ENCODE measurements around the gene SLC6A18. TPM values are rescaled to one million over a fixed set of nuclear protein-coding genes. Genes with fewer than 3 reads are reported as not detected.

The SLC6A18 gene
- total RNA-seq, 1 experiment from 2014 or later, result not detected

GRCh38 chr5:1209896-1210776 lies 15.0 kb upstream of the SLC6A18 start:
- no peaks in the 10 kb centered on the region for H3K4me1 ChIP-seq (ENCODE audit: low read length)
- H2AFZ ChIP-seq (ENCODE audit: low read length), result no peak overlapping the region
- no peaks in the 10 kb centered on the region for H4K20me1 ChIP-seq (ENCODE audit: insufficient read depth, low read depth, low read length)
- no peak for DNase-seq
- H3K79me2 ChIP-seq (ENCODE audit: low read length), result no peaks in the 10 kb centered on the region
- H3K9me2 ChIP-seq (replicated peaks; ENCODE audit: insufficient read depth, low read length), result no peaks in the 10 kb centered on the region
- no peak overlapping the region for H3K27ac ChIP-seq (ENCODE audit: low read length)
- no peak overlapping the region for H3K4me3 ChIP-seq (ENCODE audit: low read length)
- no peaks in the 10 kb centered on the region for H3K36me3 ChIP-seq (ENCODE audit: insufficient read depth, low read length)
- H3K9ac ChIP-seq (ENCODE audit: low read length), result no peak overlapping the region
- no peak overlapping the region for H3K4me2 ChIP-seq (ENCODE audit: low read depth, low read length, poor library complexity, severe bottlenecking)
- no peaks in the 10 kb centered on the region for H3K9me3 ChIP-seq (ENCODE audit: low read length)
- no peaks in the 10 kb centered on the region for H3K27me3 ChIP-seq (ENCODE audit: low read length)

GRCh38 chr5:1210832-1211251 lies 14.3 kb upstream of the SLC6A18 start:
- Histone ChIP-seq H2AFZ (ENCODE audit: low read length) (no peak overlapping the region), H3K9me3 (ENCODE audit: low read length) (no peaks in the 10 kb centered on the region), H3K9ac (ENCODE audit: low read length) (no peak overlapping the region), H3K36me3 (ENCODE audit: insufficient read depth, low read length) (no peaks in the 10 kb centered on the region), H3K4me2 (ENCODE audit: low read depth, low read length, poor library complexity, severe bottlenecking) (no peak overlapping the region), H3K27ac (ENCODE audit: low read length) (no peak overlapping the region), H3K79me2 (ENCODE audit: low read length) (no peaks in the 10 kb centered on the region), H4K20me1 (ENCODE audit: insufficient read depth, low read depth, low read length) (no peaks in the 10 kb centered on the region), H3K9me2 (replicated peaks; ENCODE audit: insufficient read depth, low read length) (no peaks in the 10 kb centered on the region), H3K4me1 (ENCODE audit: low read length) (no peaks in the 10 kb centered on the region), H3K4me3 (ENCODE audit: low read length) (no peak overlapping the region), H3K27me3 (ENCODE audit: low read length) (no peaks in the 10 kb centered on the region)
- no peak for DNase-seq

- DNase-seq, result no peak
- H3K4me3 ChIP-seq (ENCODE audit: low read length), result no peak overlapping the region
- no peak overlapping the region for H3K9ac ChIP-seq (ENCODE audit: low read length)
- H3K4me2 ChIP-seq (ENCODE audit: low read depth, low read length, poor library complexity, severe bottlenecking), result no peak overlapping the region
- H3K9me3 ChIP-seq (ENCODE audit: low read length), result no peaks in the 10 kb centered on the region
- H3K79me2 ChIP-seq (ENCODE audit: low read length), result no peaks in the 10 kb centered on the region
- no peaks in the 10 kb centered on the region for H3K27me3 ChIP-seq (ENCODE audit: low read length)
- no peaks in the 10 kb centered on the region for H3K4me1 ChIP-seq (ENCODE audit: low read length)
- no peaks in the 10 kb centered on the region for H3K9me2 ChIP-seq (replicated peaks; ENCODE audit: insufficient read depth, low read length)
- H4K20me1 ChIP-seq (ENCODE audit: insufficient read depth, low read depth, low read length), result no peaks in the 10 kb centered on the region
- H2AFZ ChIP-seq (ENCODE audit: low read length), result no peak overlapping the region
- H3K36me3 ChIP-seq (ENCODE audit: insufficient read depth, low read length), result no peaks in the 10 kb centered on the region
- H3K27ac ChIP-seq (ENCODE audit: low read length), result no peak overlapping the region
Measured at GRCh38 chr5:1211701-1212100, 13.5 kb upstream of the SLC6A18 start.

GRCh38 chr5:1212271-1212670 lies 12.9 kb upstream of the SLC6A18 start:
- Histone ChIP-seq H4K20me1 (ENCODE audit: insufficient read depth, low read depth, low read length) (no peaks in the 10 kb centered on the region), H3K4me2 (ENCODE audit: low read depth, low read length, poor library complexity, severe bottlenecking) (no peak overlapping the region), H3K27me3 (ENCODE audit: low read length) (no peaks in the 10 kb centered on the region), H3K79me2 (ENCODE audit: low read length) (no peaks in the 10 kb centered on the region), H3K36me3 (ENCODE audit: insufficient read depth, low read length) (no peaks in the 10 kb centered on the region), H3K9me2 (replicated peaks; ENCODE audit: insufficient read depth, low read length) (no peaks in the 10 kb centered on the region), H3K9me3 (ENCODE audit: low read length) (no peaks in the 10 kb centered on the region), H3K4me3 (ENCODE audit: low read length) (no peak overlapping the region), H2AFZ (ENCODE audit: low read length) (no peak overlapping the region), H3K27ac (ENCODE audit: low read length) (no peak overlapping the region), H3K4me1 (ENCODE audit: low read length) (no peaks in the 10 kb centered on the region), H3K9ac (ENCODE audit: low read length) (no peak overlapping the region)
- DNase-seq, result no peak

GRCh38 chr5:1212881-1213280 lies 12.3 kb upstream of the SLC6A18 start:
- no peaks in the 10 kb centered on the region for H4K20me1 ChIP-seq (ENCODE audit: insufficient read depth, low read depth, low read length)
- H3K27ac ChIP-seq (ENCODE audit: low read length), result no peak overlapping the region
- H3K4me3 ChIP-seq (ENCODE audit: low read length), result no peak overlapping the region
- H3K9me3 ChIP-seq (ENCODE audit: low read length), result no peaks in the 10 kb centered on the region
- H3K4me1 ChIP-seq (ENCODE audit: low read length), result no peaks in the 10 kb centered on the region
- H2AFZ ChIP-seq (ENCODE audit: low read length), result no peak overlapping the region
- H3K9me2 ChIP-seq (replicated peaks; ENCODE audit: insufficient read depth, low read length), result no peaks in the 10 kb centered on the region
- no peaks in the 10 kb centered on the region for H3K79me2 ChIP-seq (ENCODE audit: low read length)
- no peaks in the 10 kb centered on the region for H3K27me3 ChIP-seq (ENCODE audit: low read length)
- H3K9ac ChIP-seq (ENCODE audit: low read length), result no peak overlapping the region
- DNase-seq, result no peak
- H3K4me2 ChIP-seq (ENCODE audit: low read depth, low read length, poor library complexity, severe bottlenecking), result no peak overlapping the region
- no peaks in the 10 kb centered on the region for H3K36me3 ChIP-seq (ENCODE audit: insufficient read depth, low read length)

GRCh38 chr5:1213508-1214162 lies 11.5 kb upstream of the SLC6A18 start:
- no peaks in the 10 kb centered on the region for H3K36me3 ChIP-seq (ENCODE audit: insufficient read depth, low read length)
- H3K9me3 ChIP-seq (ENCODE audit: low read length), result no peaks in the 10 kb centered on the region
- no peak overlapping the region for H3K27ac ChIP-seq (ENCODE audit: low read length)
- no peak overlapping the region for H3K9ac ChIP-seq (ENCODE audit: low read length)
- DNase-seq, result no peak
- no peaks in the 10 kb centered on the region for H4K20me1 ChIP-seq (ENCODE audit: insufficient read depth, low read depth, low read length)
- no peak overlapping the region for H3K4me2 ChIP-seq (ENCODE audit: low read depth, low read length, poor library complexity, severe bottlenecking)
- no peak overlapping the region for H2AFZ ChIP-seq (ENCODE audit: low read length)
- H3K9me2 ChIP-seq (replicated peaks; ENCODE audit: insufficient read depth, low read length), result no peaks in the 10 kb centered on the region
- H3K4me3 ChIP-seq (ENCODE audit: low read length), result no peak overlapping the region
- no peaks in the 10 kb centered on the region for H3K27me3 ChIP-seq (ENCODE audit: low read length)
- no peaks in the 10 kb centered on the region for H3K79me2 ChIP-seq (ENCODE audit: low read length)
- H3K4me1 ChIP-seq (ENCODE audit: low read length), result no peaks in the 10 kb centered on the region

- Histone ChIP-seq H3K4me2 (ENCODE audit: low read depth, low read length, poor library complexity, severe bottlenecking) (no peak overlapping the region), H4K20me1 (ENCODE audit: insufficient read depth, low read depth, low read length) (no peaks in the 10 kb centered on the region), H3K9ac (ENCODE audit: low read length) (no peak overlapping the region), H3K27me3 (ENCODE audit: low read length) (no peaks in the 10 kb centered on the region), H3K9me2 (replicated peaks; ENCODE audit: insufficient read depth, low read length) (no peaks in the 10 kb centered on the region), H3K27ac (ENCODE audit: low read length) (no peak overlapping the region), H3K4me1 (ENCODE audit: low read length) (no peaks in the 10 kb centered on the region), H3K79me2 (ENCODE audit: low read length) (no peaks in the 10 kb centered on the region), H3K9me3 (ENCODE audit: low read length) (no peaks in the 10 kb centered on the region), H3K4me3 (ENCODE audit: low read length) (no peak overlapping the region), H3K36me3 (ENCODE audit: insufficient read depth, low read length) (no peaks in the 10 kb centered on the region), H2AFZ (ENCODE audit: low read length) (no peak overlapping the region)
- no peak for DNase-seq
Measured at GRCh38 chr5:1214163-1214935, 10.8 kb upstream of the SLC6A18 start.

- no peaks in the 10 kb centered on the region for H3K36me3 ChIP-seq (ENCODE audit: insufficient read depth, low read length)
- no peaks in the 10 kb centered on the region for H3K79me2 ChIP-seq (ENCODE audit: low read length)
- no peak overlapping the region for H3K27ac ChIP-seq (ENCODE audit: low read length)
- H3K9me3 ChIP-seq (ENCODE audit: low read length), result no peaks in the 10 kb centered on the region
- no peaks in the 10 kb centered on the region for H3K4me1 ChIP-seq (ENCODE audit: low read length)
- no peaks in the 10 kb centered on the region for H4K20me1 ChIP-seq (ENCODE audit: insufficient read depth, low read depth, low read length)
- no peak overlapping the region for H2AFZ ChIP-seq (ENCODE audit: low read length)
- H3K4me2 ChIP-seq (ENCODE audit: low read depth, low read length, poor library complexity, severe bottlenecking), result no peak overlapping the region
- DNase-seq, result no peak
- H3K27me3 ChIP-seq (ENCODE audit: low read length), result no peaks in the 10 kb centered on the region
- no peaks in the 10 kb centered on the region for H3K9me2 ChIP-seq (replicated peaks; ENCODE audit: insufficient read depth, low read length)
- H3K4me3 ChIP-seq (ENCODE audit: low read length), result no peak overlapping the region
- no peak overlapping the region for H3K9ac ChIP-seq (ENCODE audit: low read length)
Measured at GRCh38 chr5:1214936-1215220, 10.3 kb upstream of the SLC6A18 start.

Data from Karpas-422 (cell line).